HL-60 (cell line): ENCODE measurements around the gene EP400.

Source experiments
- DNase-seq, 2 experiments: peaks; one replicate each; pipeline ENCODE4 v3.0.0-alpha.2; 2010 to 2020; ENCODE audit warnings: low read depth in 1 of 2, low spot score in 1 of 2
- H3K27ac ChIP-seq: fragments of 250-450 bp; sonication (Bioruptor Pico); replicated peaks from 2 replicates; pipeline ENCODE4 v1.5.1; 2020; ENCODE audit warnings: mild to moderate bottlenecking, moderate library complexity
- H3K27me3 ChIP-seq: fragments of 250-450 bp; sonication (Bioruptor Pico); 2 replicates; pipeline ENCODE4 v1.5.1; 2021; ENCODE audit warnings: mild to moderate bottlenecking, moderate library complexity; ENCODE audit not compliant: insufficient read depth, poor library complexity, severe bottlenecking
- H3K4me3 ChIP-seq: replicated peaks from 2 replicates; pipeline ENCODE4 v1.5.1; 2011; ENCODE audit warnings: mild to moderate bottlenecking, control low read depth, low read length; ENCODE audit not compliant: insufficient read depth
- CTCF ChIP-seq: IDR thresholded peaks from one replicate; pipeline ENCODE4 v1.5.1; 2011; ENCODE audit warnings: low read length, control low read depth, inconsistent platforms; ENCODE audit not compliant: insufficient read depth
- GABPA ChIP-seq: IDR thresholded peaks from 2 replicates; pipeline ENCODE4 v1.6.1; 2012; ENCODE audit warnings: low read depth
- POLR2AphosphoS5 ChIP-seq: IDR thresholded peaks from 2 replicates; pipeline ENCODE4 v1.6.1; 2012; ENCODE audit warnings: low read depth
- REST ChIP-seq: IDR thresholded peaks from 2 replicates; pipeline ENCODE4 v1.6.1; 2012; ENCODE audit warnings: low read depth; ENCODE audit not compliant: insufficient replicate concordance
- SPI1 ChIP-seq: IDR thresholded peaks from 2 replicates; pipeline ENCODE4 v1.6.1; 2012; ENCODE audit warnings: low read depth, mild to moderate bottlenecking, borderline replicate concordance

EP400 gene

GRCh38 chr12:132009336-132009859 is 59.7 kb downstream of the EP400 start:
- H3K27ac ChIP-seq: no peak overlapping the region
- TF ChIP-seq REST (no peak), GABPA (no peak), POLR2AphosphoS5 (no peak), SPI1 (no peak), CTCF (no peak)
- DNase-seq: no peak

DNA sequence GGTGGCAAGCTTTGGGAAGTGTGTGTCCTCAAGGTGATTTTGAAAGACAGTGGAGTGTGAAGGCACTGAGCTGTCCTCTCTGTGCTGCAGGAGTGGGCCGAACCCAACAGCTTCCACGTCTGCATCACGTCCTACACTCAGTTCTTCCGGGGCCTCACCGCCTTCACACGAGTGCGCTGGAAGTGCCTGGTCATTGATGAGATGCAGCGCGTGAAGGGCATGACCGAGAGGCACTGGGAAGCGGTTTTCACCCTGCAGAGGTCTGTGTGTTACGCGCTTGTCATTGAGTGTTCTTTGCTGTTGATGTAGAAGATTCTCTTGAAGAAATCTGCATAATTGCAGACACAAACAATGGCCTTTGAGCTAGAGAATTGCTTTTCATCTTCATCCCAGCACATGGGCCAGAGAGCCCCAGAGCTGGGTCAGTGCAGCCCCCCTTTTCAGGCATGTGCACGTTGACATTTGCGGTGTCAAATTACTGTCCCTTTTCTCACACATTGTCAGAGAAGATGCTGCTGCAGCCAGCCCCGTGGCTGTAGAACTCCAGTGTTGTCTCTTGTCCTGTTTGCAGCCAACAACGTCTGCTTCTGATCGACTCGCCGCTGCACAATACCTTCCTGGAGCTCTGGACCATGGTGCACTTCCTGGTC is 63.3 kb downstream of the EP400 start:
- TF ChIP-seq SPI1: no peak
- TF ChIP-seq REST: no peak
- H3K27ac ChIP-seq: no peak overlapping the region
- no peak overlapping the region for H3K4me3 ChIP-seq
- no peak for DNase-seq
- H3K27me3 ChIP-seq: no peaks in the 10 kb centered on the region

More at GRCh38 chr12:132009336-132009859, 59.7 kb downstream of the EP400 start:
- Histone ChIP-seq H3K4me3 (no peak overlapping the region), H3K27me3 (no peaks in the 10 kb centered on the region)

- Histone ChIP-seq H3K27me3 (no peaks in the 10 kb centered on the region), H3K27ac (no peak overlapping the region), H3K4me3 (no peak overlapping the region)
- DNase-seq: no peak
- TF ChIP-seq SPI1: no peak
- TF ChIP-seq REST: no peak
- TF ChIP-seq CTCF: no peak
- no peak for TF ChIP-seq GABPA
- TF ChIP-seq POLR2AphosphoS5: no peak
Observed at GRCh38 chr12:132014092-132014914, 64.6 kb downstream of the EP400 start.
